ENCODE measurements around the gene COPS7B.

Gene COPS7B

GRCh38 chr2:231853105-231853504 is 66.9 kb downstream of the COPS7B start:
- TF ChIP-seq POLR2AphosphoS5 (IDR thresholded peaks at IDR 0.05; ENCODE audit: low read depth, low read length) = no peak
- no peak for TF ChIP-seq SIN3A (IDR thresholded peaks at IDR 0.05; ENCODE audit: borderline replicate concordance, insufficient read depth, low read length)
- no peak for TF ChIP-seq REST (IDR thresholded peaks at IDR 0.05; ENCODE audit: insufficient read depth in 1 of 2, low read depth in 2 of 2, low read length in 2 of 2)
- no peak for TF ChIP-seq FOXP2 (optimal IDR thresholded peaks at IDR 0.05; ENCODE audit: borderline replicate concordance, extremely low read depth, extremely low read length, insufficient read depth)
- no peak for TF ChIP-seq TAF1 (IDR thresholded peaks at IDR 0.05; ENCODE audit: borderline replicate concordance, insufficient read depth, low read length)

DNA sequence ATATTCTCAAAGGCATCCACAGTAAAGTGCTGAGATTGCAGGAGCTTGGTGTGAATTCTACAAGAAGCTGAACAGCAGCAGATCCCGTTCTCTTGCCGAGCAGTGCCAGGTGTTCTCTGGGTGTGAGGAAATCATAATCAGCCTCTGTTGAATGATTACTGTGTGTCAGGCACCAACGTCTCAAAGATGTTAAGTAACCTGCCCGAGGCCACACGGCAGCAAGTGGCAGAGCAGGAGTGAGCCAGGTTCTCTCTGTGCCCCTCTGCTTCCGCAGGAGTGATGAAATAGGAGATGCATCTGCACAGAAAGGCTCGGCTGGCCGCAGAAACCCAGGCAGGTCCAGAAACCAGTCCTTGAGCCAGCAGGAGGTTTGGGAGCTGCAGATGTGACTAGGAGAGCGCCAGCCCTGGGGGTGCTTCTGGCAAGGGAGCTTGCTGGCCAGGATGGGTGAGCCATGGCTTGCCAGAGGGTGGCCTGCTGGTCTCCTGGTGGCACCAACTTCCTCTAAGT is 68.4 kb downstream of the COPS7B start:
- TF ChIP-seq TAF1 (IDR thresholded peaks at IDR 0.05; ENCODE audit: borderline replicate concordance, insufficient read depth, low read length) (no peak), REST (IDR thresholded peaks at IDR 0.05; ENCODE audit: insufficient read depth in 1 of 2, low read depth in 2 of 2, low read length in 2 of 2) (no peak), POLR2AphosphoS5 (IDR thresholded peaks at IDR 0.05; ENCODE audit: low read depth, low read length) (no peak)

- TF ChIP-seq POLR2AphosphoS5 (IDR thresholded peaks at IDR 0.05; ENCODE audit: low read depth, low read length) (no peak), SIN3A (IDR thresholded peaks at IDR 0.05; ENCODE audit: borderline replicate concordance, insufficient read depth, low read length) (no peak), REST (IDR thresholded peaks at IDR 0.05; ENCODE audit: insufficient read depth in 1 of 2, low read depth in 2 of 2, low read length in 2 of 2) (no peak), TAF1 (IDR thresholded peaks at IDR 0.05; ENCODE audit: borderline replicate concordance, insufficient read depth, low read length) (no peak), FOXP2 (optimal IDR thresholded peaks at IDR 0.05; ENCODE audit: borderline replicate concordance, extremely low read depth, extremely low read length, insufficient read depth) (no peak)
Measured at GRCh38 chr2:231856959-231857358, 70.7 kb downstream of the COPS7B start.

Data from PFSK-1 (cell line).